IMR-90 (cell line): ENCODE results near the gene ERP44. TPM values are rescaled to one million over a fixed set of nuclear protein-coding genes. Genes with fewer than 3 reads are reported as not detected.

Experiments
- ATAC-seq: fragments of 200-7000 bp; cut with Tn5 transposase; 2 replicates; pipeline ENCODE4 v1.9.1; 2020; ENCODE audit warnings: low read depth, mild to moderate bottlenecking, moderate library complexity
- BruUV-seq: library from RNA; stranded (reverse); fragments of 400-500 nt; replicated peaks from 2 replicates; lab custom pipeline; 2021; lab: Mats Ljungman, UMichigan
- CTCF ChIA-PET: fragments of 300-600 bp; formaldehyde crosslinking; extraction: SDS; loops from one replicate; lab custom pipeline; 2021; ENCODE audit warnings: antibody characterized with exemption; lab: Yijun Ruan, JAX
- POLR2A ChIA-PET: fragments of 300-600 bp; sonication (Branson Sonifier 250); formaldehyde crosslinking; loops from one replicate; lab custom pipeline; 2022; ENCODE audit warnings: antibody characterized with exemption; ENCODE audit not compliant: unreplicated experiment; lab: Charles Lee
- DNase-seq: peaks from one replicate; pipeline ENCODE4 v3.0.0; 2013
- H2AFZ ChIP-seq: replicated peaks from 2 replicates; pipeline ENCODE3; 2013; ENCODE audit warnings: low read length, mild to moderate bottlenecking; ENCODE audit not compliant: poor library complexity
- H2AK5ac ChIP-seq: 2 replicates; pipeline ENCODE4 v1.6.1; 2013; ENCODE audit warnings: low read depth, low read length, inconsistent platforms
- H2AK9ac ChIP-seq: replicated peaks from 2 replicates; pipeline ENCODE3; 2013; ENCODE audit warnings: mild to moderate bottlenecking, low read depth, low read length, moderate library complexity; ENCODE audit not compliant: poor library complexity
- H2BK120ac ChIP-seq: 2 replicates; pipeline ENCODE4 v1.6.1; 2013; ENCODE audit warnings: low read depth, low read length, inconsistent platforms
- H2BK15ac ChIP-seq: 3 replicates; pipeline ENCODE4 v1.6.1; 2013; ENCODE audit warnings: low read depth, low read length, inconsistent platforms
- H2BK20ac ChIP-seq: 2 replicates; pipeline ENCODE4 v1.6.1; 2013; ENCODE audit warnings: low read depth, mild to moderate bottlenecking, inconsistent platforms, low read length, moderate library complexity
- H2BK5ac ChIP-seq: 2 replicates; pipeline ENCODE4 v1.6.1; 2013; ENCODE audit warnings: mild to moderate bottlenecking, low read depth, low read length, inconsistent platforms; ENCODE audit not compliant: poor library complexity, severe bottlenecking
- H3K14ac ChIP-seq: replicated peaks from 2 replicates; pipeline ENCODE4 v1.6.1; 2013; ENCODE audit warnings: low read depth, low read length, inconsistent platforms
- H3K18ac ChIP-seq: 2 replicates; pipeline ENCODE4 v1.6.1; 2013; ENCODE audit warnings: low read depth, low read length, control low read depth
- H3K23ac ChIP-seq: 2 replicates; pipeline ENCODE4 v1.6.1; 2013; ENCODE audit warnings: low read depth, low read length, inconsistent platforms
- H3K27ac ChIP-seq: 2 replicates; pipeline ENCODE4 v1.5.1; 2013; ENCODE audit warnings: mild to moderate bottlenecking, control low read depth, low read length; ENCODE audit not compliant: insufficient read depth
- H3K27me3 ChIP-seq: 2 replicates; pipeline ENCODE4 v1.6.1; 2013; ENCODE audit warnings: low read length; ENCODE audit not compliant: control insufficient read depth, insufficient read depth
- H3K36me3 ChIP-seq: 2 replicates; pipeline ENCODE4 v1.6.1; 2013; ENCODE audit warnings: low read length, mixed read lengths; ENCODE audit not compliant: control insufficient read depth, insufficient read depth
- H3K4ac ChIP-seq: 2 replicates; pipeline ENCODE4 v1.6.1; 2013; ENCODE audit warnings: low read depth, low read length, inconsistent platforms
- H3K4me1 ChIP-seq: 2 replicates; pipeline ENCODE4 v1.6.1; 2013; ENCODE audit warnings: low read length, mixed read lengths; ENCODE audit not compliant: control insufficient read depth, insufficient read depth
- H3K4me2 ChIP-seq: 2 replicates; pipeline ENCODE4 v1.6.1; 2013; ENCODE audit warnings: low read depth, mild to moderate bottlenecking, control low read depth, low read length, moderate library complexity
- H3K4me3 ChIP-seq: 2 replicates; pipeline ENCODE4 v1.5.1; 2013; ENCODE audit warnings: low read depth, mild to moderate bottlenecking, control low read depth, low read length, moderate library complexity; ENCODE audit not compliant: insufficient read depth
- H3K56ac ChIP-seq: 2 replicates; pipeline ENCODE4 v1.6.1; 2013; ENCODE audit warnings: low read length, inconsistent platforms; ENCODE audit not compliant: insufficient read depth; ENCODE audit errors: extremely low read depth
- H3K79me1 ChIP-seq, 2 experiments: 2 replicates each; pipeline ENCODE4 v1.6.1; 2013; ENCODE audit warnings: low read length in 2 of 2, inconsistent platforms in 1 of 2, low read depth in 1 of 2
- H3K9ac ChIP-seq: 2 replicates; pipeline ENCODE4 v1.6.1; 2013; ENCODE audit warnings: low read depth, low read length, control low read depth
- H3K9me1 ChIP-seq: 2 replicates; pipeline ENCODE4 v1.6.1; 2013; ENCODE audit warnings: low read length, inconsistent platforms; ENCODE audit not compliant: insufficient read depth
- H3K9me3 ChIP-seq: 2 replicates; pipeline ENCODE4 v1.6.1; 2013; ENCODE audit warnings: low read length; ENCODE audit not compliant: control insufficient read depth, insufficient read depth
- H4K20me1 ChIP-seq: 2 replicates; pipeline ENCODE4 v1.6.1; 2013; ENCODE audit warnings: low read length, inconsistent platforms; ENCODE audit not compliant: insufficient read depth
- H4K5ac ChIP-seq: 2 replicates; pipeline ENCODE4 v1.6.1; 2013; ENCODE audit warnings: mild to moderate bottlenecking, low read depth, low read length, control low read depth
- H4K8ac ChIP-seq, 2 experiments: 2 replicates each; pipeline ENCODE4 v1.6.1; 2013; ENCODE audit warnings: low read depth in 2 of 2, low read length in 2 of 2, control low read depth in 1 of 2, inconsistent platforms in 1 of 2
- H4K91ac ChIP-seq: 2 replicates; pipeline ENCODE4 v1.6.1; 2013; ENCODE audit warnings: low read depth, low read length, inconsistent platforms; ENCODE audit not compliant: insufficient read depth
- BHLHE40 ChIP-seq: fragments of 150-350 bp; IDR thresholded peaks from 2 replicates; pipeline ENCODE4 v1.6.1; 2016; ENCODE audit warnings: mild to moderate bottlenecking, low read depth, low read length
- CEBPB ChIP-seq: IDR thresholded peaks from 2 replicates; pipeline ENCODE4 v1.6.1; 2012; ENCODE audit warnings: low read depth, low read length, improper control_type of control experiment
- CHD1 ChIP-seq: IDR thresholded peaks from 2 replicates; pipeline ENCODE4 v1.6.1; 2012; ENCODE audit warnings: low read depth, low read length, improper control_type of control experiment
- CTCF ChIP-seq: conservative IDR thresholded peaks from 2 replicates; pipeline ENCODE4 v1.5.1; 2012; ENCODE audit warnings: mild to moderate bottlenecking, low read depth, low read length, improper control_type of control experiment
- ELK1 ChIP-seq: fragments of 150-350 bp; IDR thresholded peaks from 2 replicates; pipeline ENCODE4 v1.6.1; 2016; ENCODE audit warnings: low read depth, mild to moderate bottlenecking, low read length, moderate library complexity, borderline replicate concordance
- FOS ChIP-seq: fragments of 150-350 bp; IDR thresholded peaks from 2 replicates; pipeline ENCODE4 v1.6.1; 2016; ENCODE audit warnings: low read depth, low read length
- MAFK ChIP-seq: IDR thresholded peaks from 2 replicates; pipeline ENCODE4 v1.6.1; 2012; ENCODE audit warnings: low read depth, low read length, improper control_type of control experiment
- MAZ ChIP-seq: IDR thresholded peaks from 2 replicates; pipeline ENCODE4 v1.6.1; 2012; ENCODE audit warnings: low read depth, mild to moderate bottlenecking, low read length, improper control_type of control experiment, moderate library complexity, borderline replicate concordance
- MXI1 ChIP-seq: IDR thresholded peaks from 2 replicates; pipeline ENCODE4 v1.6.1; 2012; ENCODE audit warnings: low read depth, mild to moderate bottlenecking, low read length, moderate library complexity, borderline replicate concordance
- NFE2L2 ChIP-seq: fragments of 150-350 bp; IDR thresholded peaks from 2 replicates; pipeline ENCODE4 v1.6.1; 2016; ENCODE audit warnings: low read depth, mild to moderate bottlenecking, low read length
- POLR2A ChIP-seq: IDR thresholded peaks from 2 replicates; pipeline ENCODE4 v1.6.1; 2012; ENCODE audit warnings: mild to moderate bottlenecking, low read depth, low read length
- RAD21 ChIP-seq: IDR thresholded peaks from 2 replicates; pipeline ENCODE4 v1.6.1; 2012; ENCODE audit warnings: low read length, improper control_type of control experiment
- RCOR1 ChIP-seq: IDR thresholded peaks from 2 replicates; pipeline ENCODE4 v1.6.1; 2012; ENCODE audit warnings: mild to moderate bottlenecking, low read length, improper control_type of control experiment; ENCODE audit not compliant: insufficient replicate concordance
- RFX5 ChIP-seq: IDR thresholded peaks from 2 replicates; pipeline ENCODE4 v1.8.0; 2012; ENCODE audit warnings: low read depth, mild to moderate bottlenecking, low read length, moderate library complexity
- SMC3 ChIP-seq: fragments of 150-350 bp; IDR thresholded peaks from 2 replicates; pipeline ENCODE4 v1.6.1; 2016; ENCODE audit warnings: low read depth, mild to moderate bottlenecking, antibody characterized with exemption, low read length, moderate library complexity
- WGBS, 2 experiments: methylation state at CpG; one replicate each; pipeline versions ENCODE4 v1.1.5 to v1.1.7; 2013; ENCODE audit warnings: missing lambda C conversion rate in 2 of 2; ENCODE audit not compliant: insufficient read length in 1 of 2; ENCODE audit errors: extremely low coverage in 2 of 2; 5-methylcytosine and 5-hydroxymethylcytosine counted together
- dilution Hi-C: fragments of 300-500 bp; cut with HindIII; formaldehyde crosslinking; loops from one replicate; pipeline ENCODE4 v1.14.3; 2018; ENCODE audit warnings: low sequenced_read_pairs; ENCODE audit not compliant: unreplicated experiment
- in situ Hi-C: fragments of 300-500 bp; cut with MboI; formaldehyde crosslinking; loops from 3 replicates; pipeline ENCODE4 v1.14.3; 2019; ENCODE audit warnings: low sequenced_read_pairs, inconsistent platforms, mixed read lengths
- intact Hi-C: fragments of 100-400 bp; cut with micrococcal nuclease; formaldehyde crosslinking; loops from 2 replicates; pipeline ENCODE4 v1.10.0; 2022
- polyA plus RNA-seq, 3 experiments: library from polyadenylated mRNA; depleted of rRNA; stranded (reverse); fragments of >200 nt; gene quantifications; 2 replicates each; pipeline ENCODE4 v1.2.3, GENCODE V29; 2012; ENCODE audit warnings: low replicate concordance in 1 of 3
- total RNA-seq: library from RNA; depleted of rRNA; stranded (reverse); fragments of >200 nt; gene quantifications from 2 replicates; pipeline ENCODE4 v1.2.3, GENCODE V29; 2012
- TF ChIP-seq, protein P1 (sequence below): fragments of 150-350 bp; IDR thresholded peaks from 2 replicates; pipeline ENCODE4 v1.6.1; 2017; ENCODE audit warnings: mild to moderate bottlenecking, antibody characterized with exemption, low read length, low read depth

Gene ERP44
- total and polyA plus RNA-seq, 2 of the 4 experiments (the other 2 are of a cell fraction): 9.1 to 13.5 TPM

DNA sequence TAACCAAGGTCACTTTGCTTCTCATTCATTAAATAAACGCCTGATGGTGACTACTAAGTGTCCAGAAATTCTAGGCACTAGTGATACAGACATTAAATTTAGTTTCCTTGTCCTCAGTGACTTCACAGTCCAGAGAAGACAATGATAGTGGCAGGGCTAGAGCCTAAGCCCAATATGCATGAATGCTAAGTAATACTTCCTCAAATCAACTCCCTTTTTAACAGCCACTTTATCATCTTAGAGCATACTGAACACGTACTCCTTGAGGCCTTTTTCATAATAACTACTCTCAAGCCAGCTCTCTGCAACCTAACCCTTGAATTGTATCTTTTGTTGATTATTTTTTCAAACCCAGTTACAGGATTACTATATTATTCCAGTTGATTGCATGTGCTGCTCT lies 118.2 kb downstream of the ERP44 start:
- Histone ChIP-seq H3K27ac (no peak overlapping the region), H3K23ac (no peak overlapping the region), H3K27me3 (no peaks in the 10 kb centered on the region), H2AK9ac (no peak overlapping the region), H2BK5ac (no peak overlapping the region), H4K5ac (no peak overlapping the region), H3K36me3 (0 out of 2 replicates have a peak, but pooled peaks cover 3% of the 10 kb centered on the region), H2AFZ (no peak overlapping the region), H2BK20ac (no peak overlapping the region), H3K18ac (no peak overlapping the region), H3K14ac (no peak overlapping the region), H4K20me1 (no peaks in the 10 kb centered on the region), H3K4me3 (no peak overlapping the region), H2AK5ac (no peak overlapping the region), H3K9me1 (no peaks in the 10 kb centered on the region; the same call in 1 of the 2 replicates), H3K9ac (no peak overlapping the region), H2BK120ac (no peak overlapping the region), H3K4me1 (no peaks in the 10 kb centered on the region), H3K4me2 (no peak overlapping the region), H3K56ac (no peak overlapping the region), H2BK15ac (no peak overlapping the region), H4K8ac (no peak overlapping the region), H3K79me1 (no peaks in the 10 kb centered on the region), H4K91ac (no peak overlapping the region), H3K4ac (no peak overlapping the region), H3K9me3 (no peaks in the 10 kb centered on the region)
- dilution Hi-C loops: no loop called here
- ChIA-PET CTCF (interaction anchor here (0.7 kb wide), 1 partner anchor 34 kb away, joined by 3 read pairs; no protein-coding TSS in a partner anchor), POLR2A (no interaction called here)
- no TSS peak for BruUV-seq
- no CpG with 5 or more reads among the region's 2 CpGs for WGBS, 2 experiments
- no peak for TF ChIP-seq RFX5
- TF ChIP-seq, protein P1, sequence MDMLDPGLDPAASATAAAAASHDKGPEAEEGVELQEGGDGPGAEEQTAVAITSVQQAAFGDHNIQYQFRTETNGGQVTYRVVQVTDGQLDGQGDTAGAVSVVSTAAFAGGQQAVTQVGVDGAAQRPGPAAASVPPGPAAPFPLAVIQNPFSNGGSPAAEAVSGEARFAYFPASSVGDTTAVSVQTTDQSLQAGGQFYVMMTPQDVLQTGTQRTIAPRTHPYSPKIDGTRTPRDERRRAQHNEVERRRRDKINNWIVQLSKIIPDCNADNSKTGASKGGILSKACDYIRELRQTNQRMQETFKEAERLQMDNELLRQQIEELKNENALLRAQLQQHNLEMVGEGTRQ: no peak
- no peak for TF ChIP-seq FOS
- TF ChIP-seq MAZ: no peak
- no peak for TF ChIP-seq RAD21
- no peak for TF ChIP-seq CEBPB
- TF ChIP-seq NFE2L2: no peak
- TF ChIP-seq POLR2A: no peak
- no peak for TF ChIP-seq MAFK
- no peak for TF ChIP-seq ELK1
- TF ChIP-seq BHLHE40: no peak
- no peak for TF ChIP-seq RCOR1
- no peak for TF ChIP-seq CHD1
- no peak for TF ChIP-seq CTCF
- TF ChIP-seq MXI1: no peak
- no peak for TF ChIP-seq SMC3
- intact Hi-C loops: no loop called here
- ATAC-seq (no peak), DNase-seq (no peak)
- in situ Hi-C loops: no loop called here
